Osteoblast (primary cell): ENCODE results near the gene SLC24A3. TPM values are rescaled to one million over a fixed set of nuclear protein-coding genes. Genes with fewer than 3 reads are reported as not detected.

Experiments used
- DNase-seq: peaks from one replicate; pipeline ENCODE4 v3.0.0; 2011; ENCODE audit warnings: low spot score, mixed read lengths; ENCODE audit not compliant: insufficient read length; ENCODE audit errors: missing footprints
- H2AFZ ChIP-seq: 2 replicates; pipeline ENCODE4 v1.6.0; 2011; ENCODE audit warnings: mild to moderate bottlenecking, low read length
- H3K27ac ChIP-seq: 2 replicates; pipeline ENCODE4 v1.5.1; 2011; ENCODE audit warnings: mild to moderate bottlenecking, low read depth, low read length, moderate library complexity
- H3K27me3 ChIP-seq: 2 replicates; pipeline ENCODE4 v1.6.0; 2012; ENCODE audit warnings: mild to moderate bottlenecking, control low read depth, inconsistent platforms, low read length, moderate library complexity; ENCODE audit not compliant: insufficient read depth
- H3K36me3 ChIP-seq: 2 replicates; pipeline ENCODE4 v1.5.1; 2011; ENCODE audit warnings: mild to moderate bottlenecking, low read length, control low read depth, moderate library complexity; ENCODE audit not compliant: insufficient read depth
- H3K4me1 ChIP-seq: 2 replicates; pipeline ENCODE4 v1.5.1; 2011; ENCODE audit warnings: mild to moderate bottlenecking, low read length, control low read depth, moderate library complexity; ENCODE audit not compliant: insufficient read depth
- H3K4me2 ChIP-seq: 2 replicates; pipeline ENCODE4 v1.6.0; 2011; ENCODE audit warnings: mild to moderate bottlenecking, low read length; ENCODE audit not compliant: insufficient read depth
- H3K4me3 ChIP-seq: fragments of 200-600 bp; sonication (generic); 3 replicates; pipeline ENCODE4 v1.5.1; 2012; ENCODE audit warnings: mild to moderate bottlenecking, low read length, inconsistent platforms; ENCODE audit not compliant: insufficient read depth
- H3K79me2 ChIP-seq: 2 replicates; pipeline ENCODE4 v1.6.0; 2012; ENCODE audit warnings: mild to moderate bottlenecking, low read length, control low read depth, inconsistent platforms; ENCODE audit not compliant: insufficient read depth
- H3K9me3 ChIP-seq: 2 replicates; pipeline ENCODE4 v1.5.1; 2011; ENCODE audit warnings: low read depth, low read length, control low read depth
- H4K20me1 ChIP-seq: 2 replicates; pipeline ENCODE4 v1.6.0; 2012; ENCODE audit warnings: mild to moderate bottlenecking, low read length, control low read depth; ENCODE audit not compliant: insufficient read depth
- CTCF ChIP-seq: IDR thresholded peaks from 2 replicates; pipeline ENCODE4 v1.5.1; 2011; ENCODE audit warnings: mild to moderate bottlenecking, low read depth, low read length, moderate library complexity; ENCODE audit errors: extremely low read depth
- total RNA-seq: library from RNA; depleted of rRNA; stranded (reverse); fragments of >200 nt; gene quantifications from 2 replicates; pipeline ENCODE4 v1.2.3, GENCODE V29; 2012

Gene SLC24A3
- total RNA-seq, 1 donor, result 1.1 TPM

GRCh38 chr20:19236371-19237055, 24.1 kb downstream of the SLC24A3 start:
- TF ChIP-seq CTCF, result no peak
- DNase-seq, result no peak
- H3K4me3 ChIP-seq, result no peak overlapping the region
- no peaks in the 10 kb centered on the region for H3K9me3 ChIP-seq
- H3K4me2 ChIP-seq, result no peak overlapping the region
- H4K20me1 ChIP-seq, result no peaks in the 10 kb centered on the region
- H2AFZ ChIP-seq, result no peak overlapping the region
- no peaks in the 10 kb centered on the region for H3K27me3 ChIP-seq
- no peak overlapping the region for H3K27ac ChIP-seq
- H3K4me1 ChIP-seq, result no peaks in the 10 kb centered on the region
- no peaks in the 10 kb centered on the region for H3K36me3 ChIP-seq
- H3K79me2 ChIP-seq, result no peaks in the 10 kb centered on the region

- Histone ChIP-seq H3K4me3 (no peak overlapping the region), H3K79me2 (no peaks in the 10 kb centered on the region), H3K36me3 (no peaks in the 10 kb centered on the region), H3K27me3 (no peaks in the 10 kb centered on the region), H3K27ac (no peak overlapping the region), H3K9me3 (no peaks in the 10 kb centered on the region), H3K4me1 (no peaks in the 10 kb centered on the region), H4K20me1 (no peaks in the 10 kb centered on the region), H3K4me2 (no peak overlapping the region), H2AFZ (no peak overlapping the region)
- DNase-seq, result no peak
- no peak for TF ChIP-seq CTCF
Measured at GRCh38 chr20:19241440-19241839, 29.0 kb downstream of the SLC24A3 start.

- Histone ChIP-seq H4K20me1 (no peaks in the 10 kb centered on the region), H3K36me3 (no peaks in the 10 kb centered on the region), H2AFZ (no peak overlapping the region), H3K9me3 (no peaks in the 10 kb centered on the region), H3K27ac (no peak overlapping the region), H3K79me2 (no peaks in the 10 kb centered on the region), H3K4me1 (no peaks in the 10 kb centered on the region), H3K4me3 (no peak overlapping the region), H3K4me2 (no peak overlapping the region), H3K27me3 (no peaks in the 10 kb centered on the region)
- no peak for TF ChIP-seq CTCF
- DNase-seq, result no peak
Measured at GRCh38 chr20:19244291-19244690, 31.8 kb downstream of the SLC24A3 start.

- Histone ChIP-seq H3K9me3 (no peaks in the 10 kb centered on the region), H3K4me1 (no peaks in the 10 kb centered on the region), H3K79me2 (no peaks in the 10 kb centered on the region), H4K20me1 (no peaks in the 10 kb centered on the region), H3K36me3 (no peaks in the 10 kb centered on the region), H2AFZ (no peak overlapping the region), H3K27me3 (no peaks in the 10 kb centered on the region), H3K4me3 (no peak overlapping the region), H3K27ac (no peak overlapping the region), H3K4me2 (no peak overlapping the region)
- peak; percentile 42 for DNase-seq
- TF ChIP-seq CTCF, result no peak
Measured at GRCh38 chr20:19249106-19249879, 36.9 kb downstream of the SLC24A3 start.
